Liver (tissue), 3 donors: ENCODE measurements around the gene RANBP1.

Experiments
- CTCF ChIP-seq: fragments of 150-350 bp; IDR thresholded peaks from 2 replicates; pipeline ENCODE4 v1.5.1; 2017; ENCODE audit warnings: improper control_type of control experiment, low read depth, low read length; ENCODE audit not compliant: missing input control
- MAX ChIP-seq: IDR thresholded peaks from 2 replicates; pipeline ENCODE4 v1.6.1; 2016; ENCODE audit warnings: antibody characterized with exemption
- RAD21 ChIP-seq, 2 donors: IDR thresholded peaks; 2 replicates each; pipeline ENCODE4 v1.6.1; 2016; ENCODE audit warnings: antibody characterized with exemption in 2 of 2, mild to moderate bottlenecking in 2 of 2
- REST ChIP-seq: IDR thresholded peaks from 2 replicates; pipeline ENCODE4 v1.6.1; 2016; ENCODE audit warnings: antibody characterized with exemption, mild to moderate bottlenecking
- SP1 ChIP-seq: IDR thresholded peaks from 2 replicates; pipeline ENCODE4 v1.6.1; 2018; ENCODE audit warnings: antibody characterized with exemption, mild to moderate bottlenecking
- ZBTB33 ChIP-seq: IDR thresholded peaks from 2 replicates; pipeline ENCODE4 v1.6.1; 2016; ENCODE audit warnings: antibody characterized with exemption
- donor health status: healthy.
- donor health status: healthy.

- TF ChIP-seq MAX (no peak), CTCF (peak; percentile 33), ZBTB33 (no peak), RAD21 (IDR thresholded peaks at IDR 0.05) (peak in 1 of 2 donors; percentile 52), SP1 (no peak), REST (no peak)
Measured at GRCh38 chr22:20111045-20111688, 4.7 kb upstream of the RANBP1 start.
